ENCODE data around the gene GPR87.

DNA sequence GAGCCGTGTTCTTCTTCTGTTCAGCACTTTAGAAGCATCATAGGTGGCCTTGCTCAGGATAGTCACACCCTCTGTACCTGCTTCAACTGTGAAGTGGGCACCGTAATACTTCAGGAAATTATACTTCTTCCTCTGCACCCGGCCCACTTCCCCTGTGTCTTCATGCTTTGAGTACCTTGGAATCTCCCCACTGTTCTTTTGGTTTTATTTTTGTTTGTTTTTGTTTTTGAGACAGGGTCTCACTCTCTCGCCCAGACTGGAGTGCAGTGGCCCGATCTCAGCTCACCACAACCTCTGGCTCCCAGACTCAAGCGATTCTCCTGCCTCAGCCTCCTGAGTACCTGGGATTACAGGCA, 40.0 kb downstream of the GPR87 start:
- TF ChIP-seq EZH2phosphoT487 (IDR thresholded peaks at IDR 0.05; ENCODE audit: borderline replicate concordance, low read length): no peak
- TF ChIP-seq, protein P1, sequence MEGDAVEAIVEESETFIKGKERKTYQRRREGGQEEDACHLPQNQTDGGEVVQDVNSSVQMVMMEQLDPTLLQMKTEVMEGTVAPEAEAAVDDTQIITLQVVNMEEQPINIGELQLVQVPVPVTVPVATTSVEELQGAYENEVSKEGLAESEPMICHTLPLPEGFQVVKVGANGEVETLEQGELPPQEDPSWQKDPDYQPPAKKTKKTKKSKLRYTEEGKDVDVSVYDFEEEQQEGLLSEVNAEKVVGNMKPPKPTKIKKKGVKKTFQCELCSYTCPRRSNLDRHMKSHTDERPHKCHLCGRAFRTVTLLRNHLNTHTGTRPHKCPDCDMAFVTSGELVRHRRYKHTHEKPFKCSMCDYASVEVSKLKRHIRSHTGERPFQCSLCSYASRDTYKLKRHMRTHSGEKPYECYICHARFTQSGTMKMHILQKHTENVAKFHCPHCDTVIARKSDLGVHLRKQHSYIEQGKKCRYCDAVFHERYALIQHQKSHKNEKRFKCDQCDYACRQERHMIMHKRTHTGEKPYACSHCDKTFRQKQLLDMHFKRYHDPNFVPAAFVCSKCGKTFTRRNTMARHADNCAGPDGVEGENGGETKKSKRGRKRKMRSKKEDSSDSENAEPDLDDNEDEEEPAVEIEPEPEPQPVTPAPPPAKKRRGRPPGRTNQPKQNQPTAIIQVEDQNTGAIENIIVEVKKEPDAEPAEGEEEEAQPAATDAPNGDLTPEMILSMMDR (conservative IDR thresholded peaks at IDR 0.05; ENCODE audit: low read depth, low read length): no peak
